GM03348 (cell line): ENCODE data around the gene SQSTM1.
A peak's percentile ranks its signal among the peaks of the same experiment; 100 is the strongest.
"Not testable (repeated sequence)": the region's sequence is repeated elsewhere in the genome, so short reads cannot be mapped to it uniquely, and the experiment has no call there.

Experiments used
- DNase-seq: peaks from one replicate; pipeline ENCODE4 v3.0.0; 2012; ENCODE audit warnings: low spot score

SQSTM1 gene

DNA sequence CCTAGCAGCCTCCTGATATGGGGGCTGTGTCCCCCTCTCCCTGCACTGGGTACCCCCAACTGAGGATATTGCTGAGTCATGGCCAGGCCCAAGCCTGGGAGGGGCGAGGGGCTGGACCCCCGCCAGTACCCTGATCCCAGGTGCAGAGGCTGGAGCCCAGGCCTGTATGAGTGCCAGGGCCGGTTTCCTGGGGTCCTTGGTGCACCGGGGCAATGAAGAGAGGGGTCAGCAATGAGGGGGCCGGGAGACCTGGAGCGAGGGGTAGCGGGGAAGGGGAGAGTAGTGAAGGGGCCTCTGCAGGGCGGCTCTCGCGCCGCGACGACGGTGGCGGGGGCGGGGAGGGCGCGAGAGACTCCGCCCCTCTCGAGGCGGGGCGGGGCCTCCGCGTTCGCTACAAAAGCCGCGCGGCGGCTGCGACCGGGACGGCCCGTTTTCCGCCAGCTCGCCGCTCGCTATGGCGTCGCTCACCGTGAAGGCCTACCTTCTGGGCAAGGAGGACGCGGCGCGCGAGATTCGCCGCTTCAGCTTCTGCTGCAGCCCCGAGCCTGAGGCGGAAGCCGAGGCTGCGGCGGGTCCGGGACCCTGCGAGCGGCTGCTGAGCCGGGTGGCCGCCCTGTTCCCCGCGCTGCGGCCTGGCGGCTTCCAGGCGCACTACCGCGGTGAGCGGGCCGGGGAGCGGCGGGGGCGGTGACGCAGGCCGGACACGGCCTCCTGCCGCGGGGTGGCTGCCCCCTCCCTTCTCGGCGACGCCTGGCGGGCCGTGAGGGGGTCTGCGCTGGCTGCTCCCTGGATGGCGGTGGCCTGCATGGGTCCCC is at the start of gene SQSTM1:
SQSTM1 (plus strand) TSS at position 423 of the 815 bp plus-strand sequence; CDS start at position 455, 32 bp downstream.
- DNase-seq: peak; percentile 95

DNA sequence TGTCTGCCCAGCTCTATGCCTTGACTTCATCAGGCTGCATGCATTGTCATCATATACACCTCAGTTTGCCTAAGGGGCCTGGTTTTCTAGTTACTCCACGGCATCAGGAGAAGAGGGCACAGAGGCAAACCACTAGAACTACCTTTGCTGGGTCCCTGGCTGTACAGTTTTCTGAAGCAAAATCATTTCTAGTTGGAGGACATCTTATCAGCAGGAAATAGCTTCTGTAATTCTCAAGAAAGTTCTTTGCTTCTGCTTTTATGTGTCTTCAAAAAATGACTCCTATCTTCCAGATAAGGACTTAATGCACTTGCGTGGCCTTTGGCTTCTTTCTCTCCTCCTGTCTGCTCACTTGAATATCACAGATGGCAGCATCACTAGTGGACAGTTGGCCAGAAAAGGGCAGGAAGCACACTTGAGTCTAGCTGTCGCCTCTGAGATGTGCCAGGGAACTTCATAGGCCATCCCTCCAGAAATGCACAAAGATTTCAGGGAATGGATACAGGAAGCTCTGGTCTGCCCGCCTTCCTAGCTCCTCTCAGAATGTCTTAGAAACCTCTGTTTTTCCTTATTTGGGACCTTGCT is 49.3 kb upstream of the SQSTM1 start:
- no peak for DNase-seq

- no peak for DNase-seq
These were observed 48.4 kb upstream of the SQSTM1 start for GRCh38 chr5:179772351-179772750.

DNA sequence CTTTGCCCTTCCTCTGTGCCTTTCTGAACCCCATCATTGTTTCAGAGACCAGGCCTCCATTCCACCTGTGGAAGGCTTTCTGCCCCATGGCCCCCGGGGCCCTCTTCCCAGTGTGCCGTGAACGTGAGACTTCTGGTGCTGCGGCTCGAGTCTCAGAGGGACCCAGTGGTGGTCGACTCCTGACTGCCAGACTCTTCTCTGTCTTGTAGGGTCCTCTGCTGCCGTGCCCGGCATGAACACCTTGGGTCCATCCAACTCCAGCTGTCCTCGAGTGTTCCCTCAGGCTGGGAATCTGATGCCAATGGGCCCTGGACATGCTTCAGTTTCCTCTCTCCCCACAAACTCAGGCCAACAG is 47.0 kb upstream of the SQSTM1 start:
- no peak for DNase-seq

DNA sequence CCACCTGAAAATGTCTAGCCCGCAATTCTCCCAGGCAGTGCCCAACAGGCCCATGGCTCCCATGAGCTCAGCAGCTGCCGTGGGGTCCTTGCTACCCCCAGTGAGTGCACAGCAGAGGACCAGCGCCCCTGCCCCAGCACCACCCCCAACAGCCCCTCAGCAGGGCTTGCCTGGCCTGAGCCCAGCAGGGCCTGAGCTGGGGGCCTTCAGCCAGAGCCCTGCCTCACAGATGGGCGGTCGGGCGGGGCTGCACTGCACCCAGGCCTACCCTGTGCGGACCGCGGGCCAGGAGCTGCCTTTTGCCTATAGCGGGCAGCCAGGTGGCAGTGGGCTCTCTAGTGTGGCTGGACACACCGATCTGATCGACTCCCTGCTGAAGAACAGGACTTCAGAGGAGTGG is 46.3 kb upstream of the SQSTM1 start:
- DNase-seq: no peak

- DNase-seq: no peak
These were observed 44.2 kb upstream of the SQSTM1 start for GRCh38 chr5:179776411-179776938.

DNA sequence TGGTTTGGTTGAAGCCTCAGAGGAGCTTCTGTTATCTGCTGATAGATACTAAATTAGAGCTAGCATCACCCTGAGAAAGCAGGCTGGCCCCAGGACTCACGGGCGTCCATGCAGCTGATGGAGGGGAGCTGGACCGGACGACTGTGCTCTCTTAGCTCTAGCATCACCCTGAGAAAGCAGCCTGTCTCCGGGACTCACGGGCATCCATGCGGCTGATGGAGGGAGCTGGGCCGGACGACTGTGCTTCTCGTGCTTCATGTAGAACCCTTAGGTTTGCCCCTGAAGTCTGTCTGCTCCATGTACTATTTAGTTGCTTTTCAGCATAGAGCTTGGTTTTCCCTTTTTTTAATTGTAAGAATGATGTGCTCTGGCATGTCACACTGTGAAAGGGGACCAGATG is 43.2 kb upstream of the SQSTM1 start:
- DNase-seq: no peak

DNA sequence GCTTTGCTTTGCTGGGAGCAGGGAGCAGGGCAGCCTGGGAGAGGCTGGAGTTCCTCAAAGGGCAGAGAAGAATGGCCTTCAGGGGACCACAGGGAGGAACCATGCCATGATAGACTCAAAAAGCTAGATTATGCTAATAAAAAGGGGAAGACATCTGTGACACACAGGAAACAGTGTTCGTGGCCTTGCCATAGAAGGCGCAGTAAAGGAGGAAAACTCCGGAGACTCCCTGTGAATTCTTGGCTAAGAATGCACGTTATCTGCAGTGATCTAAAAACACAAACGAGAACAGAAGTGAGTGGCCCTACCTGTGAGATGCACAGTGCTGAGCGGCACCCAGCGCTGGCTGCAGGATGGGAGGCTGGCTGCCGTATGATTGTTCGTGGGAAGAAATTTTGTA is 42.8 kb upstream of the SQSTM1 start:
- DNase-seq: no peak

GRCh38 chr5:179778591-179778990 is 42.1 kb upstream of the SQSTM1 start:
- no peak for DNase-seq

DNA sequence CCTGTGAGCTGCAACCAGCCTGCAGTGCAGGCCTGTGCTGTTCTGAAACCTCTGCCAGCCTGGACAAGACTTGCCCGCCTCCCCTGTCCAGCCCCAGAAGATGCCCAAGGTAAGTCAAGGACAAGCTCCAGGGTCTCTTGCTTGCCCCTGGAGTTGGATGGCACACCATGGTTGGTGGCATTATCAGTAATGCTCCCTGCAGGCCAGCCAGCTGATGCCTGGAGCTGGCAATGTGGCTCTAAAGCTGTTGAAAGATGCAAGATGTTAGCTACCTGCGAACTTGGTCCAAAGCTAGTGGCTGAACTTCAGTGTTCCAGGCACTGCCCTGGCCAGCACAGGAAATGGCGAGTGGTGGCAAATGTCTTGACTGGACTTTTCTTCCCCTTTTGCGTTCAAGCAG is 40.9 kb upstream of the SQSTM1 start:
- no peak for DNase-seq

DNA sequence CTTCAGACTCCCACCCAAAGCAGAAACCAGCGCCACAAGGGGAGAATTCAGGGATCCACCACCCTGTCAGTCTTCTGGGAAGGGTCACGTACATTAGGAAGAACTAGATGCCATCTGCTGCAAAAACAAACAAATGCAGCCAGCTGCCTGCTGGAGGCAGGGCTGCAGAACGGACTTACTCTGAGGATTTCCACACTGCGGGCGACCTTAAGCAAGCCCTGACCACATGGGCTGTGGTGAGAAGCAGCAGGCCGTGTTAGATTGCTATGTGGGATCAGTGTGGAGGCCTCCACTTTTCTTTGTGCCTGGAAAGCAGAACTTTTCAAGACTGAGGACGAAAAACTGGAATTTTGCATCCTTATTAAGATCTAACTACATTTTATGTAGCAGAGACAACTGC is 40.3 kb upstream of the SQSTM1 start:
- no peak for DNase-seq

DNA sequence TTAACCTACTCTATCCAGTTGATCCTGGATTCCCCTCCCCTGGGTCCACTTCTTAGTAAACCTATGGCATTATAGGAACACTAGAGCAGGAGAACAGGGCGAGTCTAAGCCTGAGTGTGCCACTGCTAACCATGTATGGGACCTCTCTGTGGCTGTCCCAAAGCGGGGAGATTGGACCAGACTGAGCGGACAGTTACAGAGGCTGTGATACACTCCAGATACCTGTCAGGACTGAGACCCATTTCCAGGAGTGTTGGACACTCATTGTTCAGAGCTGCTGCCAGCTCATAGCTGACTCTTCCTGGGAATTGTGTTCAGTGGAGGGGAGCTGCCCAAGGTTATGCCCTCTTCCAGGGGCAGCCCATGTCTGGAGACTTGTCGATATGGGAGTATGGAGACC is 38.9 kb upstream of the SQSTM1 start:
- no peak for DNase-seq

- DNase-seq: no peak
These were observed 37.6 kb upstream of the SQSTM1 start for GRCh38 chr5:179783128-179783527.

DNA sequence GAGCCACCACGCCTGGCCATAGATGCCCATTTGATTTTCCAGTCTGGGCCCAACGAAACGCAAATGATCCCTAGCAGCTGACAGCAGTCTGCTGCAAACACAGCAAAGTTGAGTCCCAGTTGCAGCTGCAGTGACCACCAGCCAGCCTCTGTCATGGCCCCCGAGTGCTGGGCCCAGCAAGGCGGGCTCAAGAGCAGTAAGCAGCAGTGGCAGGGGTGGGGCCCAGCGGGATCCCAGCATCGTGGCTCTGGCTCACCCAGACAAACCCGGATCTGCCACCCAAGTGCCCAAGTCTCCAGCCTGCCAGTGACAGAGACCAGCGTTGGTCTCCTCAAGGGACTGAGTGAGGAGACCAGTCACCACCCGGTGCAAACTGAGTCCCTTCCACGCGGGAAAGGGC is 33.8 kb upstream of the SQSTM1 start:
- no peak for DNase-seq

- no peak for DNase-seq
These were observed 32.4 kb upstream of the SQSTM1 start for GRCh38 chr5:179788193-179788854.

GRCh38 chr5:179789278-179789677 is 31.4 kb upstream of the SQSTM1 start:
- not testable (repeated sequence) for DNase-seq

DNA sequence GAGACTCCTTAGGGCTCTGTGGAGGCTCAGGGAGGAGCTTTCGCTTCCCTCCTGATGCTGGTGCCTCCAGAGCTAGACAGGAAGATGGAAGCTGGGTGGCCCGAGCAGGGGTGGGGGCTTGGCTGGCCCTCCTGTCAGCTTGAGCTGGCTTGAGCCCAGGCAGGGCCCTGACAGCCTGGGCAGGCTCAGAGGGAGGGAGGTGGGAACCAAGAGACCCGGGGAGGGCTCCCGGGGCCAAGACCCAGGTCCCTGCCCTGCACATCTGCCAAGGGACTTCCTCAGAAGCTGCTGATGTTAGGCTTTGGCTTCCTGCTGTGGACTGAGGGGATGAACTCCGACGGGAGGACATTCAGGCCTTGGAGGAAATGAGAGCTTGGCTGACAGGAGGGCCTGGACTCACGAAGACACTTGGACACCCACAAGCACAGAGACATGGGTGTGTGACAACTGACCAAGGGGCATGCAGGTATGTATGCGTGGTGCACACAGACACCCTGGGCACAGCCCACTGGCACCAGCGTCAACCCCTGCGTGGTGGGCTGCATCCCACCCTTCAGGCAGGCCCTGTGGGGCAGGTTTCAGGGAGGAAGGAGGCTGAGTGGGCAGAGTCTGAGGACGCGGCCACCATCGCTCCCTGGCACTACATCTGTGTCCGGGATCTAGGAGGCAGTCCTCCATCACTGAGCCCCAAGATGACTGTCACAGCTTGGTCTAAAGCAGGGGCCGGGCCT is 28.7 kb upstream of the SQSTM1 start:
- no peak for DNase-seq

GRCh38 chr5:179792612-179793467 is 27.9 kb upstream of the SQSTM1 start:
- DNase-seq: no peak

DNA sequence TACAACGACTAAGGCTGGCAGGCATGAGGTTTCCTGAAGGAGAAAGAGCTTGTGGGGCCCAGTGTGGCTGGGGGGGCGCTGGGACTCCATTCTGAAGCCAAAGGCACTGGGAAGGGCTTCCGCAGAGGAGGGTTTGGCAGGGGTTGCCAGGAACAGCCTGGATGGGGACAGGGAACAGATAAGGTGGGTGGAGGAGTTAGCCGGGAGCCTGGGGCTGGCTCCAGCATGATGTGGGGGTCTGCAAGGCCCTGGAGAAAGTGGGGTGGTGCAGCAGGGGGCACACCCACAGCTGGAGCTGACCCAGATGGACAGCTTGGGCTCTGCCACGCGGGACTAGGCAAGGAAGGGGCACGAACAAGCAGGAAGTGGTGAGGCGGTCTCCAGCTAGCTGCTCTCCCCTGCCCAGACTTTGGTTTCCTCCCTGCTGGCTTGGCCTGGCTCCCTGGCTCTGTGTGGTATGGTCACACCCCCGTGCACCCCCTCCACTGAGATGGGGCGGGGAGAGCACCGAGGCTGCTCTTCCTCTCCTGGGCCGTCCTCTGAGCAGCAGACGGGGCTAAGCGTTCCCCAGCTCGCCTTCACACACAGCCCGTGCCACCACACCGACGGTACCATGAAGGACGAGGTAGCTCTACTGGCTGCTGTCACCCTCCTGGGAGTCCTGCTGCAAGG is 27.1 kb upstream of the SQSTM1 start, which contains the start of gene LTC4S:
LTC4S (plus strand) TSS at position 519 of the 672 bp plus-strand sequence; CDS start at position 614, 95 bp downstream.
- DNase-seq: peak; percentile 85

- no peak for DNase-seq
These were observed 26.5 kb upstream of the SQSTM1 start for GRCh38 chr5:179794171-179794570.

DNA sequence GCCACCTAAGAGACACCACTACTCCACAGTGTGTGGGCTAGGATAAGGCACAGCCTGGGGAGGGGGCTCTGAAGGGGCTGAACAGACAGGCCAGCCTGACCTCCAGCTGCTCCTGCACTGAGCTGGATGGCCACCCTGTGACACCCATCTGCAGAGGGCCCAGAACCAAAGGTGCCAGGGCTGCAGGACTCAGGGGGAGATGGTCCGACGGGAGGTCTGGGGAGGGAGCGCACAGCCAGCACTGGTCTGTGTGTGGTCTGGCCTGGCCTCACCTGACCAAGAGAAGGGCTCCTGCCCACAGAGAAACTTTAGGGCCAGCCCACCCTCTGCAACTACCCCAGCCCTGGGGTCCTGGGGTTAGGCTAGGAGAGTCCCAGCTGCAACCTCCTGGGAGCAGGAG is 26.1 kb upstream of the SQSTM1 start:
- DNase-seq: no peak
